KMS-11 (cell line): ENCODE measurements around the gene SPNS3.

ENCODE experiments used
- H2AFZ ChIP-seq: fragments of 200-600 bp; sonication (generic); 2 replicates; pipeline ENCODE4 v1.6.1; 2016; ENCODE audit warnings: antibody characterized with exemption, mixed run types, low read depth
- H3K27ac ChIP-seq: fragments of 200-600 bp; sonication (generic); 2 replicates; pipeline ENCODE4 v1.6.1; 2016; ENCODE audit warnings: mild to moderate bottlenecking, mixed run types
- H3K27me3 ChIP-seq: fragments of 200-600 bp; sonication (generic); 2 replicates; pipeline ENCODE4 v1.6.1; 2017; ENCODE audit warnings: mild to moderate bottlenecking, low read depth, mixed run types, moderate library complexity; ENCODE audit not compliant: insufficient read depth
- H3K36me3 ChIP-seq: fragments of 200-600 bp; sonication (generic); 2 replicates; pipeline ENCODE4 v1.6.1; 2017; ENCODE audit warnings: mild to moderate bottlenecking, mixed run types; ENCODE audit not compliant: insufficient read depth
- H3K4me1 ChIP-seq: fragments of 200-600 bp; sonication (generic); 2 replicates; pipeline ENCODE4 v1.6.1; 2016; ENCODE audit warnings: mild to moderate bottlenecking, low read depth, mixed run types; ENCODE audit not compliant: poor library complexity, severe bottlenecking
- H3K4me2 ChIP-seq: fragments of 200-600 bp; sonication (generic); 2 replicates; pipeline ENCODE4 v1.7.0; 2016; ENCODE audit warnings: mild to moderate bottlenecking, mixed run types
- H3K4me3 ChIP-seq: fragments of 200-600 bp; sonication (generic); IDR thresholded peaks from 2 replicates; pipeline ENCODE4 v1.6.1; 2017; ENCODE audit warnings: low read depth, low read length, mixed read lengths; ENCODE audit not compliant: insufficient read depth
- H3K79me2 ChIP-seq: fragments of 200-600 bp; sonication (generic); 2 replicates; pipeline ENCODE4 v1.6.1; 2016; ENCODE audit warnings: low read depth, mixed run types; ENCODE audit not compliant: insufficient read depth
- H3K9ac ChIP-seq: fragments of 200-600 bp; sonication (generic); 2 replicates; pipeline ENCODE4 v1.6.1; 2016; ENCODE audit warnings: mild to moderate bottlenecking, mixed run types
- H4K20me1 ChIP-seq: fragments of 200-600 bp; sonication (generic); 2 replicates; pipeline ENCODE4 v1.6.1; 2016; ENCODE audit warnings: mild to moderate bottlenecking, mixed run types; ENCODE audit not compliant: insufficient read depth
- TF ChIP-seq, protein P1 (sequence below): fragments of 200-600 bp; sonication (generic); conservative IDR thresholded peaks from 2 replicates; pipeline ENCODE4 v1.6.1; 2017; ENCODE audit warnings: low read depth, mild to moderate bottlenecking, antibody characterized with exemption, low read length, moderate library complexity, mixed read lengths

Gene SPNS3

DNA sequence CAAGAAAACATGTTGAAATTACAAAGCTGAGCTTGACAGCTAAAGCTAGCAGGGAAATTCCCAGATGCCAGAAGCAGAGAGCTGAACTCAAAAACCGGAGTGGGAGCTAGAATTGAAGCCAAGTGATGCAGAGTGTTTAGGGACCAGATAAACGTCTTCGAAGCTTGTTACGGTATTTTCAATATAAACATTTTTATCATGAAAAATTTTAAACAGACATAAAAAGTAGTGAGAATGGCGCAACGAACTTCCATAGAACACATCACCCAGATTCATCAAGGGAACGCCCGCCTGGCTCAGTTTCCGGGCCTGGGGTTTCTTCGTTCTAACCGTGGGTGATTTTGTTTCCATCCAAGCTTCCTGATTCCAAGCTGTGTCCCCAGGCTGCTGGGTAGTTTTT, 83.0 kb downstream of the SPNS3 start:
- TF ChIP-seq, protein P1, sequence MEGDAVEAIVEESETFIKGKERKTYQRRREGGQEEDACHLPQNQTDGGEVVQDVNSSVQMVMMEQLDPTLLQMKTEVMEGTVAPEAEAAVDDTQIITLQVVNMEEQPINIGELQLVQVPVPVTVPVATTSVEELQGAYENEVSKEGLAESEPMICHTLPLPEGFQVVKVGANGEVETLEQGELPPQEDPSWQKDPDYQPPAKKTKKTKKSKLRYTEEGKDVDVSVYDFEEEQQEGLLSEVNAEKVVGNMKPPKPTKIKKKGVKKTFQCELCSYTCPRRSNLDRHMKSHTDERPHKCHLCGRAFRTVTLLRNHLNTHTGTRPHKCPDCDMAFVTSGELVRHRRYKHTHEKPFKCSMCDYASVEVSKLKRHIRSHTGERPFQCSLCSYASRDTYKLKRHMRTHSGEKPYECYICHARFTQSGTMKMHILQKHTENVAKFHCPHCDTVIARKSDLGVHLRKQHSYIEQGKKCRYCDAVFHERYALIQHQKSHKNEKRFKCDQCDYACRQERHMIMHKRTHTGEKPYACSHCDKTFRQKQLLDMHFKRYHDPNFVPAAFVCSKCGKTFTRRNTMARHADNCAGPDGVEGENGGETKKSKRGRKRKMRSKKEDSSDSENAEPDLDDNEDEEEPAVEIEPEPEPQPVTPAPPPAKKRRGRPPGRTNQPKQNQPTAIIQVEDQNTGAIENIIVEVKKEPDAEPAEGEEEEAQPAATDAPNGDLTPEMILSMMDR = no peak
- no peaks in the 10 kb centered on the region for H4K20me1 ChIP-seq
- no peaks in the 10 kb centered on the region for H3K4me1 ChIP-seq
- no peaks in the 10 kb centered on the region for H3K36me3 ChIP-seq
- H3K4me2 ChIP-seq = no peak overlapping the region
- H2AFZ ChIP-seq = no peak overlapping the region
- H3K27me3 ChIP-seq = no peaks in the 10 kb centered on the region; the same call in 1 of the 2 replicates
- no peak overlapping the region for H3K4me3 ChIP-seq
- no peaks in the 10 kb centered on the region for H3K79me2 ChIP-seq
- H3K9ac ChIP-seq = no peak overlapping the region
- H3K27ac ChIP-seq = no peak overlapping the region

DNA sequence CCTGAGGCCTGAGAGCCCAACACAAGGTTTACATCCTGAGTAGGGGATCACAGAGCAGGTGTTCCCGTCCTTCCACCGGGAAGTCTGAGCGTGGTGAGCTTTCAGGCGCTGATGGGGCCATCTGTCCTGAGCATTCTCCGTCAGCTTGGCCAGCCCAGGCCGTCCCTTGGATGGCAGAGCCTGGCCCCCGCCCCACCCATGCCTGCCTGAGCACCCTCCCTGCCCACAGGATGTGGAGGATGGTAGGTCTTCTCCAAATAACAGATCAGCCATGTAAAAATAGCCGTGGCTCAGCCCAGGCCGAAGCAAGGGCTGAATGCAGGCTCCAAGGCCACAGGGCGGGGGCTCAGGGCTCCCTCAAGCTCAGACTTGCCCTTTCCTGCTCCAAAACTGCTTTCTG, 85.2 kb downstream of the SPNS3 start:
- Histone ChIP-seq H3K4me1 (no peaks in the 10 kb centered on the region), H3K4me3 (no peak overlapping the region)

DNA sequence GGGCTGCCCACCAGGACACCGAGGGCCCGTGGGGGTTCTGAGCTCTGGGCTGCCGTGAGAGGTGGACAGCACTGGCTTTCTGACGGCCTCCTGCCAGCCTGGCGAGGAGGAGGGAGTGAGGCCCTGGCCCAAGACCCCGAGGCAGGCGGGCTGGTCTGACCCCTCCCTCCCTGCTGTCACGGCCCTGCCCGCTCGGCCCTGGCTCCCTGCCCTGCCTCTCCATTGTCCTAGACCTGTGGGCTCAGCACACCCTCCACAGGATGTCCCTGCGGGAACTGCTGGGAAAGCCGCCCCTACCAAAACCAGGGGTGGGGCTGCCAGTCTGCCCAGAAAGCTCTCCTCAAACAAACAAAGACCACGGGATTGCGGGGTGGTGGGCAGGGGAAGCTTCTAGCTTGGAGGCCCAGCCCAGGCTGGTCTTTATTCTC, 85.6 kb downstream of the SPNS3 start:
- H3K4me3 ChIP-seq = no peak overlapping the region
- H3K27ac ChIP-seq = no peak overlapping the region
- H3K27me3 ChIP-seq = no peaks in the 10 kb centered on the region; the same call in 1 of the 2 replicates
- TF ChIP-seq, protein P1 = no peak
- H3K36me3 ChIP-seq = no peaks in the 10 kb centered on the region
- no peak overlapping the region for H3K9ac ChIP-seq
- H2AFZ ChIP-seq = no peak overlapping the region
- no peaks in the 10 kb centered on the region for H3K79me2 ChIP-seq
- H3K4me2 ChIP-seq = no peak overlapping the region
- H4K20me1 ChIP-seq = no peaks in the 10 kb centered on the region
- H3K4me1 ChIP-seq = no peaks in the 10 kb centered on the region

More for the DNA sequence above, 85.2 kb downstream of the SPNS3 start:
- Histone ChIP-seq H3K36me3 (no peaks in the 10 kb centered on the region), H3K27me3 (no peaks in the 10 kb centered on the region; the same call in 1 of the 2 replicates), H3K79me2 (no peaks in the 10 kb centered on the region), H3K4me2 (no peak overlapping the region), H3K27ac (no peak overlapping the region), H3K9ac (no peak overlapping the region), H2AFZ (no peak overlapping the region), H4K20me1 (no peaks in the 10 kb centered on the region)
- TF ChIP-seq, protein P1 = no peak

DNA sequence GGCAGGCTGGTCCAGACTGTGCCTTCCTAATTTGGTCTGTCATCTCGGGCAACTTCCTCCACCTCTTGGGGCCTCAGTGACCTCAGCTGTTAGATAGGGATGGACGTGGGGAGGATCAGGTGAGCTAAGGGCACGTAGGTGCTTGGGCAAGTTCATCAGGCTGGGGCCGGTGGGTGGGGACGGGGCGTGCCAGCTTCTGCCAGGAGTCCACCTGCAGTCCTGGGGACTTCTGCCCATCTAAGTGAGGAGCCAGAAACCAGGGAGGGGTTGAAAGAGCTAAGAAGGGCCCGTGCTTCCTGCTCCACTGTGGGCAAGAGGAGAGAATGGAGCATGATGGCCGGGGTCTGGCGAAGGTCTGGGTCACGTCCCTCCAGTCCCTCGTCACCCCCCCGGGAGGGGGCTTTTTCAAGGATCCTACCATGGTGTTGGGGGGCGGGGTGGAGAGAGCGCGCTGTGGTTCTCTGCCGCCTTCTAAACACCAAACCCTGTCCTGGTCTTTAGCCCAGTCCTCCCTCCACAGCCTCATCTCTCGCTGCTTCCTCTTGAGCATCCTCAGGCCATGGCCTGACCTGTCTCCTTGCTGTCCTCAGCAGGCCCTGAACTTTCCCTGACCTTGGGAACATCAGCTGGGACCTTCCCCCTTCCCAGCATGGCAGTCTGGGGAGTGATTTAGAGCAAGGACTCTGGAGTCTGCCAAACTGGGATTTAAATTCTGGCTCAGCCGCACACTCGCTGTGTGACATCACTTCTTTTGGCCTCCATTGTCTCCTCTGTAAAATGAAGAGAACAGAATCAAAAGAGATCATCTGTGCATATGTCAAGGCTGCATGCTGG, 86.5 kb downstream of the SPNS3 start:
- Histone ChIP-seq H3K36me3 (no peaks in the 10 kb centered on the region), H2AFZ (no peak overlapping the region), H3K27ac (no peak overlapping the region), H3K4me1 (no peaks in the 10 kb centered on the region), H3K4me3 (no peak overlapping the region), H3K4me2 (no peak overlapping the region), H3K79me2 (no peaks in the 10 kb centered on the region), H3K27me3 (no peaks in the 10 kb centered on the region; the same call in 1 of the 2 replicates), H4K20me1 (no peaks in the 10 kb centered on the region), H3K9ac (no peak overlapping the region)
- TF ChIP-seq, protein P1 = no peak
